HEK293 (cell line): ENCODE results near the gene FTO.

Experiments used
- CTCF ChIA-PET: fragments of 350-600 bp; formaldehyde crosslinking; extraction: SDS; loops from one replicate; lab custom pipeline; 2021; ENCODE audit warnings: antibody characterized with exemption; lab: Yijun Ruan, JAX
- POLR2A ChIA-PET: fragments of 300-600 bp; formaldehyde crosslinking; extraction: SDS; loops from one replicate; lab custom pipeline; 2020; ENCODE audit warnings: antibody characterized with exemption, inconsistent platforms; lab: Yijun Ruan, JAX
- H3K27ac ChIP-seq: fragments of 200-500 bp; sonication (Bioruptor generic); 2 replicates; pipeline ENCODE4 v1.5.1; 2014; ENCODE audit warnings: low read depth, low read length, control low read depth, inconsistent platforms; ENCODE audit errors: extremely low read depth
- H3K36me3 ChIP-seq, 2 experiments: fragments of 200-500 bp in 1 of 2; sonication (Bioruptor generic) in 1 of 2; 1 replicate in 1 of 2; 2 replicates in 1 of 2; pipeline ENCODE4 v1.5.1; 2014 to 2017; ENCODE audit warnings: inconsistent platforms in 2 of 2, low read length in 2 of 2; ENCODE audit not compliant: control insufficient read depth in 2 of 2, insufficient read depth in 1 of 2
- H3K4me1 ChIP-seq: fragments of 200-500 bp; sonication (Bioruptor generic); 2 replicates; pipeline ENCODE4 v1.5.1; 2014; ENCODE audit warnings: mild to moderate bottlenecking, low read length, inconsistent platforms; ENCODE audit not compliant: control insufficient read depth, insufficient read depth
- H3K4me3 ChIP-seq: 2 replicates; pipeline ENCODE4 v1.5.1; 2011; ENCODE audit warnings: low read depth, mild to moderate bottlenecking, control low read depth, low read length, moderate library complexity
- H3K9me3 ChIP-seq: fragments of 200-500 bp; sonication (Bioruptor generic); 2 replicates; pipeline ENCODE4 v1.5.1; 2014; ENCODE audit warnings: low read depth, low read length, inconsistent platforms; ENCODE audit not compliant: control insufficient read depth, insufficient read depth
- BCL6B ChIP-seq: fragments of 450-650 bp; formaldehyde crosslinking; IDR thresholded peaks from 2 replicates; pipeline ENCODE4 v1.5.1; 2017; ENCODE audit warnings: missing biosample characterization, missing genetic modification characterization
- HOXA7 ChIP-seq: sonication (generic); formaldehyde crosslinking; IDR thresholded peaks from 2 replicates; pipeline ENCODE4 v1.8.1; 2022; ENCODE audit warnings: missing genetic modification reagents, borderline replicate concordance
- HOXD13 ChIP-seq: sonication (generic); formaldehyde crosslinking; IDR thresholded peaks from 2 replicates; pipeline ENCODE4 v1.8.0; 2022; ENCODE audit warnings: missing genetic modification reagents, borderline replicate concordance
- KLF9 ChIP-seq: fragments of 450-650 bp; formaldehyde crosslinking; IDR thresholded peaks from 2 replicates; pipeline ENCODE4 v1.5.1; 2016; ENCODE audit warnings: missing biosample characterization, missing genetic modification characterization, low read depth
- OVOL3 ChIP-seq: fragments of 450-650 bp; formaldehyde crosslinking; IDR thresholded peaks from 2 replicates; pipeline ENCODE4 v1.5.1; 2016; ENCODE audit warnings: missing biosample characterization, missing genetic modification characterization
- PRDM1 ChIP-seq: fragments of 450-650 bp; formaldehyde crosslinking; IDR thresholded peaks from 2 replicates; pipeline ENCODE4; 2016; ENCODE audit warnings: missing biosample characterization, missing genetic modification characterization
- PRDM6 ChIP-seq: fragments of 450-650 bp; formaldehyde crosslinking; IDR thresholded peaks from 2 replicates; pipeline ENCODE4 v1.5.1; 2017; ENCODE audit warnings: missing biosample characterization, missing genetic modification characterization
- SCRT2 ChIP-seq: fragments of 450-650 bp; formaldehyde crosslinking; IDR thresholded peaks from 2 replicates; pipeline ENCODE4 v1.5.1; 2016; ENCODE audit warnings: missing biosample characterization, missing genetic modification characterization
- SETDB1 ChIP-seq: IDR thresholded peaks from one replicate; pipeline ENCODE4 v1.6.1; 2017; ENCODE audit warnings: mild to moderate bottlenecking, low read length, moderate library complexity, mixed read lengths; ENCODE audit not compliant: insufficient read length
- ZBTB1 ChIP-seq: fragments of 450-650 bp; formaldehyde crosslinking; IDR thresholded peaks from 2 replicates; pipeline ENCODE4 v1.5.1; 2016; ENCODE audit warnings: missing biosample characterization, missing genetic modification characterization
- ZFHX2 ChIP-seq: fragments of 450-650 bp; formaldehyde crosslinking; conservative IDR thresholded peaks from 2 replicates; pipeline ENCODE4 v1.5.1; 2016; ENCODE audit warnings: missing biosample characterization, missing genetic modification characterization
- ZNF366 ChIP-seq: fragments of 450-650 bp; formaldehyde crosslinking; conservative IDR thresholded peaks from 2 replicates; pipeline ENCODE4 v1.5.1; 2016; ENCODE audit warnings: missing biosample characterization, missing genetic modification characterization
- ZNF449 ChIP-seq: fragments of 450-650 bp; formaldehyde crosslinking; IDR thresholded peaks from 2 replicates; pipeline ENCODE4 v1.5.1; 2017; ENCODE audit warnings: missing biosample characterization, mild to moderate bottlenecking, missing genetic modification characterization, moderate library complexity
- ZNF529 ChIP-seq: fragments of 450-650 bp; formaldehyde crosslinking; IDR thresholded peaks from 2 replicates; pipeline ENCODE4 v1.5.1; 2017; ENCODE audit warnings: missing genetic modification characterization, missing biosample characterization; ENCODE audit not compliant: insufficient replicate concordance
- ZNF561 ChIP-seq: fragments of 450-650 bp; IDR thresholded peaks from 2 replicates; pipeline ENCODE4 v1.5.1; 2018; ENCODE audit warnings: missing biosample characterization, missing genetic modification characterization, borderline replicate concordance
- ZNF580 ChIP-seq: fragments of 450-650 bp; formaldehyde crosslinking; IDR thresholded peaks from 2 replicates; pipeline ENCODE4 v1.5.1; 2016; ENCODE audit warnings: missing biosample characterization, missing genetic modification characterization
- ZNF610 ChIP-seq: fragments of 450-650 bp; formaldehyde crosslinking; IDR thresholded peaks from 2 replicates; pipeline ENCODE4 v1.5.1; 2016; ENCODE audit warnings: missing biosample characterization, missing genetic modification characterization, borderline replicate concordance
- ZNF776 ChIP-seq: fragments of 450-650 bp; formaldehyde crosslinking; IDR thresholded peaks from 2 replicates; pipeline ENCODE4 v1.5.0; 2017; ENCODE audit warnings: missing biosample characterization, missing genetic modification characterization, borderline replicate concordance
- TF ChIP-seq, protein P1 (sequence below): fragments of 450-650 bp; formaldehyde crosslinking; IDR thresholded peaks from 2 replicates; pipeline ENCODE4 v1.5.1; 2016; ENCODE audit warnings: missing biosample characterization, missing genetic modification characterization
- TF ChIP-seq, protein P2 (sequence below): fragments of 450-650 bp; formaldehyde crosslinking; IDR thresholded peaks from 2 replicates; pipeline ENCODE4 v1.5.1; 2016; ENCODE audit warnings: missing biosample characterization, missing genetic modification characterization

The FTO gene

DNA sequence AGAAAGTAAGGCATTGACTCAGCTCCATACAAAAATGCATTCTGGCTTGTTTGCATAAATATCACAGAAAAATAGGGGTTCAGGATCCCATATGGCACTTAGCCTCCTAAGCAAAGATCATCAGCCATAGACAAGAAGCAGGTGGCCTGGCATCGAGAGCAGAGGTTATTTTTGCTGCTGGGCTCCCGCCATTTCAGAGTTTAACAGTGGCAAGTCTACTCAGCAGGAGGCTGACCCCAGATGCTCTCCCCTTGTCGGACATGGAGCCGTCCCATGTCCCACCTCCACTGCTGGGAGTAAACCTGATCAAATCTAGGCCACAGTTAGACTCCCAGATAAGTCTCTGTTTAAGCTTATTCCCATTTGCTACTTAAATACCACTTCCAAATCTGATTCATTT is 269.1 kb downstream of the FTO start:
- no peak overlapping the region for H3K27ac ChIP-seq
- H3K9me3 ChIP-seq = no peaks in the 10 kb centered on the region
- H3K4me3 ChIP-seq = no peak overlapping the region
- no peaks in the 10 kb centered on the region for H3K36me3 ChIP-seq
- POLR2A ChIA-PET = no interaction called here
- CTCF ChIA-PET = no interaction called here
- no peak for TF ChIP-seq ZNF610 (tag by site-specific recombination)
- TF ChIP-seq ZFHX2 (tag by site-specific recombination) = no peak
- TF ChIP-seq KLF9 = no peak
- TF ChIP-seq OVOL3 (tag by site-specific recombination) = no peak
- no peak for TF ChIP-seq ZBTB1 (tag by site-specific recombination)
- TF ChIP-seq, protein P1, sequence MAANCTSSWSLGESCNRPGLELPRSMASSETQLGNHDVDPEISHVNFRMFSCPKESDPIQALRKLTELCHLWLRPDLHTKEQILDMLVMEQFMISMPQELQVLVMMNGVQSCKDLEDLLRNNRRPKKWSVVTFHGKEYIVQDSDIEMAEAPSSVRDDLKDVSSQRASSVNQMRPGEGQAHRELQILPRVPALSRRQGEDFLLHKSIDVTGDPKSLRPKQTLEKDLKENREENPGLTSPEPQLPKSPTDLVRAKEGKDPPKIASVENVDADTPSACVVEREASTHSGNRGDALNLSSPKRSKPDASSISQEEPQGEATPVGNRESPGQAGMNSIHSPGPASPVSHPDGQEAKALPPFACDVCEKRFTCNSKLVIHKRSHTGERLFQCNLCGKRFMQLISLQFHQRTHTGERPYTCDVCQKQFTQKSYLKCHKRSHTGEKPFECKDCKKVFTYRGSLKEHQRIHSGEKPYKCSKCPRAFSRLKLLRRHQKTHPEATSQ = no peak
- TF ChIP-seq PRDM1 (tag by site-specific recombination) = no peak
- TF ChIP-seq ZNF776 = no peak
- no peak for TF ChIP-seq ZNF366 (tag by site-specific recombination)
- no peak for TF ChIP-seq SETDB1
- TF ChIP-seq, all 188 proteins: peak for 0
- H3K4me1 ChIP-seq = peaks cover 4% of the 10 kb centered on the region

DNA sequence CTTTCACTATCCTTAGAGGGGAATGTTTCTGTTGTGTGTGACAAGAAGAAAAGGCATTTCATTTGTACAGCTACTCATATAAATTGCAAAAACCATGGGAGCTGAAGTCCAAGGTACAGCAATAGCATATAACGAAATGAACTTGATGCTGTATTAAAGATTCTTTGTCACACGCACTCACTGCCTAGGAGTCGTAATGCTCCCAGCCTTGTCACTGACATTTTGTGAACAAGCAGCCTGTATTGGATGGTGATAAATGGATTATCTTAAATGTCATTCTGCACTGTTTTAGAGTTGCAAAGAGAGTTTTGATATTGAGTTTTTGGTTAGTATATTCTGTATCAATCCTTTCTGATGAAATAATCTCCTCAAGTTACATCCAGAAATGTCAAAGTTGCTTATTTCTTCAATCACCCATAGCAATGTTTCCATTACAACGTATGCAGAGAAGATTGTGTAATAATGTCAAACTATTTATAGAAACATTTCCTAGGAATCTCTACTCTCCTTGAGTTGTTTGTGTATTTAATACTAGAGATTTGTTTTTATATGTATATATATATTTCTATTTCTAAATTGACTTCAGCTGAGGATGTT is 270.6 kb downstream of the FTO start:
- Histone ChIP-seq H3K4me3 (no peak overlapping the region), H3K36me3 (no peaks in the 10 kb centered on the region), H3K9me3 (no peaks in the 10 kb centered on the region), H3K27ac (no peak overlapping the region), H3K4me1 (peaks cover 4% of the 10 kb centered on the region)
- ChIA-PET CTCF (interaction anchor here (1.2 kb wide), 1 partner anchor 82 kb away, joined by 3 read pairs; no protein-coding TSS in a partner anchor), POLR2A (no interaction called here)
- TF ChIP-seq ZNF529 (tag by site-specific recombination) = no peak
- peak; percentile 38; the same call in 1 of the 2 replicates for TF ChIP-seq BCL6B (tag by site-specific recombination)
- peak; percentile 42; the same call in 1 of the 2 replicates for TF ChIP-seq PRDM6 (tag by site-specific recombination)
- no peak for TF ChIP-seq SCRT2 (tag by site-specific recombination)

- H3K27ac ChIP-seq = no peak overlapping the region
- no peak overlapping the region for H3K4me3 ChIP-seq
- CTCF ChIA-PET = no interaction called here
- H3K36me3 ChIP-seq = no peaks in the 10 kb centered on the region
- H3K4me1 ChIP-seq = no peaks in the 10 kb centered on the region; the same call in 1 of the 2 replicates
- H3K9me3 ChIP-seq = no peaks in the 10 kb centered on the region
- POLR2A ChIA-PET = no interaction called here
- TF ChIP-seq ZNF561 (tag by site-specific recombination) (no peak), HOXA7 (no peak), HOXD13 (CRISPR knock-in tag) (no peak), ZNF449 (tag by site-specific recombination) (no peak), ZNF580 (tag by site-specific recombination) (no peak)
- TF ChIP-seq, protein P2, sequence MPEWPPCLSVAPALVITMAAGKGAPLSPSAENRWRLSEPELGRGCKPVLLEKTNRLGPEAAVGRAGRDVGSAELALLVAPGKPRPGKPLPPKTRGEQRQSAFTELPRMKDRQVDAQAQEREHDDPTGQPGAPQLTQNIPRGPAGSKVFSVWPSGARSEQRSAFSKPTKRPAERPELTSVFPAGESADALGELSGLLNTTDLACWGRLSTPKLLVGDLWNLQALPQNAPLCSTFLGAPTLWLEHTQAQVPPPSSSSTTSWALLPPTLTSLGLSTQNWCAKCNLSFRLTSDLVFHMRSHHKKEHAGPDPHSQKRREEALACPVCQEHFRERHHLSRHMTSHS = no peak
Observed at GRCh38 chr16:53980675-53981074, 276.7 kb downstream of the FTO start.
